IPS-NIHi11 (cell line): ENCODE measurements around the gene GBF1.
A peak's percentile ranks its signal among the peaks of the same experiment; 100 is the strongest.

Experiments used
- DNase-seq: peaks from one replicate; pipeline ENCODE4 v3.0.0; 2012; ENCODE audit warnings: mixed read lengths, low spot score

Gene GBF1

GRCh38 chr10:102396317-102396650 lies 151.0 kb downstream of the GBF1 start:
- DNase-seq = no peak

DNA sequence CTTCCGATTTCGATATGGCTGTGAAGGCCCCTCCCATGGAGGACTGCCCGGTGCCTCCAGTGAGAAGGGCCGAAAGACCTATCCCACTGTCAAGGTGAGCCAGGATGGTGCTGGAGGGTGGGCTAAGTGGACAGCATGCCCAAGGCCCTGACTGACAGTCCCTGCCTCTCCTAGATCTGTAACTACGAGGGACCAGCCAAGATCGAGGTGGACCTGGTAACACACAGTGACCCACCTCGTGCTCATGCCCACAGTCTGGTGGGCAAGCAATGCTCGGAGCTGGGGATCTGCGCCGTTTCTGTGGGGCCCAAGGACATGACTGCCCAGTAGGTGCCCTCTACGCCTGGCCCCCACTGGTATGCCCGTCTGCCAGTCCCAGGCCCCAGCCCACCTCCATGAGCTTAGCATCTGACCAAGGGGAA lies 151.4 kb downstream of the GBF1 start:
- no peak for DNase-seq

- DNase-seq = no peak
Observed at GRCh38 chr10:102397222-102398171, 152.2 kb downstream of the GBF1 start.

- no peak for DNase-seq
Observed at GRCh38 chr10:102398172-102399020, 153.1 kb downstream of the GBF1 start.

- peak; percentile 93 for DNase-seq
Observed at GRCh38 chr10:102399217-102400021, 154.1 kb downstream of the GBF1 start.

DNA sequence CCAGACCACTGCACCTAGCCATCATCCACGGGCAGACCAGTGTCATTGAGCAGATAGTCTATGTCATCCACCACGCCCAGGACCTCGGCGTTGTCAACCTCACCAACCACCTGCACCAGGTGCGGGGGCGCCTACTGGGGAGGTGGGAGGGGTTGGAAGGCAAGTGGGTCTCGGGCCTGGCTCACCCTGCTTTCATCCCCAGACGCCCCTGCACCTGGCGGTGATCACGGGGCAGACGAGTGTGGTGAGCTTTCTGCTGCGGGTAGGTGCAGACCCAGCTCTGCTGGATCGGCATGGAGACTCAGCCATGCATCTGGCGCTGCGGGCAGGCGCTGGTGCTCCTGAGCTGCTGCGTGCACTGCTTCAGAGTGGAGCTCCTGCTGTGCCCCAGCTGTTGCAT lies 154.7 kb downstream of the GBF1 start:
- no peak for DNase-seq

DNA sequence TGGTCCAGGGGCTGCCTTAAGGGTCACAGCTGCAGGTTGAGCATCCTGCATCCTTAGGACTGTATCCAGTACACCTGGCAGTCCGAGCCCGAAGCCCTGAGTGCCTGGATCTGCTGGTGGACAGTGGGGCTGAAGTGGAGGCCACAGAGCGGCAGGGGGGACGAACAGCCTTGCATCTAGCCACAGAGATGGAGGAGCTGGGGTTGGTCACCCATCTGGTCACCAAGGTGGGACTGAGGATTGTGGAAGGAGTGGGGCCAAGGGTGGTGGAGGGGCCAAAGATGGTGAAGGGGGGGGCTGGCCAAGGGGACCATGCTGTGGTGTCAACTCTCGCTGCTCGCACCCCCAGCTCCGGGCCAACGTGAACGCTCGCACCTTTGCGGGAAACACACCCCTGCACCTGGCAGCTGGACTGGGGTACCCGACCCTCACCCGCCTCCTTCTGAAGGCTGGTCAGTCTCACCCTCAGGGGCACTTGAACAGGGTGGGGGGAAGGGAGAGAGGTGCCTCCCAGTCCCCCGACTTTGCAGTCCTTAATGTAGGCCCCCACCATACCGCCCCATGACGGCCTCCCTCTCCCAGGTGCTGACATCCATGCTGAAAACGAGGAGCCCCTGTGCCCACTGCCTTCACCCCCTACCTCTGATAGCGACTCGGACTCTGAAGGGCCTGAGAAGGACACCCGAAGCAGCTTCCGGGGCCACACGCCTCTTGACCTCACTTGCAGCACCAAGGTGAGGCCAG lies 155.4 kb downstream of the GBF1 start:
- DNase-seq = no peak

- DNase-seq = no peak
Observed at GRCh38 chr10:102401342-102401654, 156.0 kb downstream of the GBF1 start.

DNA sequence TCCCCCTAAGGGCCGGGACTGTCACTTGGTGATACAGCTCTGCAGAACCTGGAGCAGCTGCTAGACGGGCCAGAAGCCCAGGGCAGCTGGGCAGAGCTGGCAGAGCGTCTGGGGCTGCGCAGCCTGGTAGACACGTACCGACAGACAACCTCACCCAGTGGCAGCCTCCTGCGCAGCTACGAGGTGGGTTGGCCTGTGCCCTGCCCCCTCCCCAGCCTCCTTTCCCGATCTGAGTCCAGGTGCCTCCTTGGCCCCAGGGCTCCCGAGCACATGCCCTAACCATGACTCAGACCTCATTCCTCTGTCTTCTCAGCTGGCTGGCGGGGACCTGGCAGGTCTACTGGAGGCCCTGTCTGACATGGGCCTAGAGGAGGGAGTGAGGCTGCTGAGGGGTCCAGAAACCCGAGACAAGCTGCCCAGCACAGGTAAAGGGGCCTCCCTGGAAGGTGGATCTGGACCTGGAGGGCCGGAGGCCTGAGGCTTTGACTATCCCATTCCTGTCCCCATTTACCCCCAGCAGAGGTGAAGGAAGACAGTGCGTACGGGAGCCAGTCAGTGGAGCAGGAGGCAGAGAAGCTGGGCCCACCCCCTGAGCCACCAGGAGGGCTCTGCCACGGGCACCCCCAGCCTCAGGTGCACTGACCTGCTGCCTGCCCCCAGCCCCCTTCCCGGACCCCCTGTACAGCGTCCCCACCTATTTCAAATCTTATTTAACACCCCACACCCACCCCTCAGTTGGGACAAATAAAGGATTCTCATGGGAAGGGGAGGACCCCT lies 156.6 kb downstream of the GBF1 start:
- DNase-seq = no peak

- no peak for DNase-seq
Observed at GRCh38 chr10:102402512-102402896, 157.2 kb downstream of the GBF1 start.

GRCh38 chr10:102403115-102403514 lies 157.8 kb downstream of the GBF1 start:
- no peak for DNase-seq

GRCh38 chr10:102404361-102405107 lies 159.2 kb downstream of the GBF1 start:
- no peak for DNase-seq

- DNase-seq = no peak
Observed at GRCh38 chr10:102405108-102405571, 159.8 kb downstream of the GBF1 start.

- DNase-seq = no peak
Observed at GRCh38 chr10:102405632-102406031, 160.3 kb downstream of the GBF1 start.

GRCh38 chr10:102406815-102407214 lies 161.5 kb downstream of the GBF1 start:
- no peak for DNase-seq

DNA sequence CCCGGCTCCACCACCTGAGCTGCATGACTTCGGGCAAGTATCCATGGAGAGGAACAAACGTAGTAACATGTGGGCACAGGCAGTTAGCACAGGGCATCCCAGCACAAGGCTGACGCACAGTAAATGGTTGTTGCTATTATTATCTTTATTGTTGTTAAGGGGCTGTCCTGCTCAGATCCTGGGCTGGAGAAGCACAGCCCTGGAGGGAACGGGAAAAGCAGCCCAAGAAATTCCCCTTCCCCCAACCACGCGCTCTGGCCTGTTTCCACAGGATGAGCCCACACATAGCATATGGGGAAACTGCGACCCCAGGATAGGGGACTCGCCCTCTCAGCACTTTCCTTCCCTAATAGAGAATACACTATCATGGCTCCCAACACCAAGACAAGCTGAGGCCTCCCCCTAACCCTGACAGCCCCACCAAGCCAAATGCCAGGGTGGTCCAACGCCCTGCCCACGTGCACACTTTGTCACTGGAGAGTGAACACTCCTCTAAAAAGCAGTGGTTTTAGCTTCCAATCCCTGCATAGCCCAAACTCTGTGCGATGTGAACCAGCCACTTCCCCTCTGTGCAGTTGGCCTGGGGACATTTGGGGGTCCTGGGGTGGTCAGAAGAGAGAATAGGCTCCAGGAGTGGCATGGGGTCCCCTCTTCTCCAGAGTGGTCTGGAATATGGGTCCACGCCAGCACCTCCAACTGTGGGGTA lies 162.2 kb downstream of the GBF1 start:
- DNase-seq = no peak

GRCh38 chr10:102408131-102408727 lies 162.9 kb downstream of the GBF1 start:
- DNase-seq = no peak

DNA sequence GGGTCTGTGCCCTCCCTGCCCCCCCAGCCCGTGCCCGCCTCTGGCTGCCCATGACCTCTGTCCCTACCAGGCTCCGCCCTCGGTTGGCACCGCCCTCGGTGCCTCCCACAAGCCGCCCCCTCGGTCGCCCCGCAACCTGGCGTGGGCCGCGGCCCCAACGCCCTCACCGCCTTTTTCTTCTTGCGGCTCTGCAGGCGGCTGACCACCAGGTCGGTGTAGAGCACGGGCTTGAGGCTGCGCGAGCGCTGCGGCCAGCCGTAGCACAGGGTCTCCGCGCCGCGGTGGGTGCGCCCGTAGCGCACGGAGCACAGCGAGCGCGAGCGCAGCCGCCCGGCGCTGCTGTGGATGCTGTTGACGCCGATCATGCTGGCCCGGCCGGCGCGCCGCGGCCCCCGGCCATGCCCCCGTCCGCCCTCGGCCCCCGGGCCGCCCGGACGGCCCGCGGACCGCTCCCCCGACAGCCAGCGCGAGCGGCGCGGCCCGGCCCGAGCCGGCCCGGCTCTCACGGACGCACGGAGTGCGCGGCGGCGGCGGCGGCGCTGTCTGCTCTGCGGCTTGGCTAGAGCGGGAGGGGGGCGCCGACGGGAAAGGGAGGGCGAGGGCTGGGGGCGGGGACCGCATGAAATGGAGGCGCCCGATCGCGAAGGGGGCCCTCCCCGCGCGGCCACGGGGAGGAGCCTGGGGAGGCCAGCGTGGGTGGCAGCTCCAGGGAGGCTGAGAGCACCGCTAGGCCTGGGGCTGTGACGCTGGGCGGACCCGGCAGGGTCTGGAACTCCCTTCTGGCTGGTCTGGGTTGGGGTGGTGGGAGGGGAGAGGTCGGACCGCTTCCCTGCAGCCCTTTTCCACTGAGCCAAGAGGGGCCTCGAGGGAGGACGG lies 163.6 kb downstream of the GBF1 start:
- DNase-seq = peak; percentile 70
